ENCODE measurements around the gene ZNF138. TPM values are rescaled to one million over a fixed set of nuclear protein-coding genes. Genes with fewer than 3 reads are reported as not detected.
A peak's percentile ranks its signal among the peaks of the same experiment; 100 is the strongest.

ZNF138 gene
- total RNA-seq, 2 donors from 2014 or later, result 11.4 to 12.0 TPM

GRCh38 chr7:64875658-64876406 is 81.6 kb downstream of the ZNF138 start:
- H3K27ac Mint-ChIP-seq, result no peak overlapping the region
- H3K9me3 Mint-ChIP-seq, result no peaks in the 10 kb centered on the region
- H3K4me1 Mint-ChIP-seq, result no peaks in the 10 kb centered on the region
- no peaks in the 10 kb centered on the region for H3K36me3 Mint-ChIP-seq (ENCODE audit: low read depth)
- no peak overlapping the region for H3K4me3 Mint-ChIP-seq
- H3K27me3 Mint-ChIP-seq, result peaks cover 4% of the 10 kb centered on the region
- ATAC-seq (replicated peaks), result no peak

DNA sequence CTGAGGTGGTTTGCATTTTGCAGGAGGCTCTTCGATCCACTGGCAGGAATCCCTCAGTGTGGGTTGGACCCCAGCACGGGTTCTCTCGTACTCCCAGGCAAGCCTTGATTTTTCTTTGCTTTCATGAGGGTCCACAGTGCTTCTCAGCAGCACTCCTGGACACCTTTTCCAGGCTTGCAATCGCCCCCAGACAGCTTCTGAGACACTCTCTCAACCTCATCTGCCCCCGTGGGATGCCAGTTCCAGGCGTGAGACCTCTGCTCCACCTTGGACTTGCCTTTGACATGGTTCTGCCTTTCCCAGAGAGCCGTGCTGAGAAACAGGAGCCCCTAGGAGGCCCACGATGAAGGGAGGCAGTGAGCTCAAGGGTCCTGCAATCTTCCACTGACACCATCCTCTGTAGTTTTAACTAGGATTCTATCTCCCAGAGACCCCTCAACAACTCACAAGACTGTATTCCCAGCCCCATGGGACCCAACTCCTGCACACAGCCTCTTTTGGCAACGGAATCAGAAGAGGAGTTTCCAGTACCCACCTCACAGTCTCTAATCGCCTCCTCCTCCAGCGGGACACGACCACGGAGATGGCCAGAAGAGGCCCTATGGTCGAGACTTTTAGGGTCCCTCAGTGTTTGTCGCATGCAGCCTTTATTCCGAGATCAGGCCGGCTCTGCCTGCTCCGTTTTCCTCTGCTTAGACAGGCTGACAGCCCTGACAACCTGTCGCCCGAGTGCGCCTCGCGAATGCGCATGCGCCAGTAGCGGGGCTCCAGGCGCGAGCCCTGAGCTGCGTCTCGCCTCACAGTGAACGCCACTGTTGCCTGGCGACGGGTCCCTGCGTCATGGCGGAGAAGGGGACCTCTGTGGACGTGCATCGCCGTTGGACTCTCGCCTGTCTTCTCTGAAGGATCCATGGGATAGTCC is 82.8 kb downstream of the ZNF138 start:
- Mint-ChIP-seq H3K4me1 (no peaks in the 10 kb centered on the region), H3K27me3 (peaks cover 11% of the 10 kb centered on the region), H3K36me3 (ENCODE audit: low read depth) (no peaks in the 10 kb centered on the region), H3K4me3 (peak overlapping the region; percentile 79), H3K27ac (peak overlapping the region; percentile 79), H3K9me3 (no peaks in the 10 kb centered on the region)
- ATAC-seq (replicated peaks), result peak; percentile 94

GRCh38 chr7:64877714-64878610 is 83.7 kb downstream of the ZNF138 start:
- H3K27me3 Mint-ChIP-seq, result peaks cover 17% of the 10 kb centered on the region
- no peaks in the 10 kb centered on the region for H3K36me3 Mint-ChIP-seq (ENCODE audit: low read depth)
- no peaks in the 10 kb centered on the region for H3K9me3 Mint-ChIP-seq
- H3K4me1 Mint-ChIP-seq, result no peaks in the 10 kb centered on the region
- peak overlapping the region; percentile 79 for H3K27ac Mint-ChIP-seq
- H3K4me3 Mint-ChIP-seq, result peak overlapping the region; percentile 79
- ATAC-seq (replicated peaks), result peak; percentile 48

DNA sequence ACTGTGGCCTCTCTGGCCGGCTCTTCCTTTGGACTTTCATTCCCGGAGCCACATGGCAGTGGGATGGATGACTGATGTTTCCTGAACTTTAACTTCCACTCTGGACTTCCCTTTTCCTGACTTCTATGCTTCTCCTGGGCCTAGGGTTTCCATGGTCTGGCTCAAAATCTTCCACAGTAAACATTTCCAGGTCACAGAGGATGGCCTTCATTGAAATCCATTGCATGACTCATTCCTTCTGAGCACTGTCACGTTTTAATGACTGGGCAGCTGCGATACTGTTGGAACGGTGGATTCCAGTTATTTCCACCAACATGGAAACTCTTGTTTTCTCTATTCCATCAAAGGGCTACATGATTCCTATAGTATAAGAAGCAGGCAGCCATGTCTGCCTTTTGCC is 84.5 kb downstream of the ZNF138 start:
- Mint-ChIP-seq H3K4me1 (no peaks in the 10 kb centered on the region), H3K9me3 (no peaks in the 10 kb centered on the region), H3K27ac (no peak overlapping the region), H3K4me3 (peak overlapping the region; percentile 79), H3K27me3 (peaks cover 23% of the 10 kb centered on the region), H3K36me3 (ENCODE audit: low read depth) (no peaks in the 10 kb centered on the region)
- no peak for ATAC-seq (replicated peaks)

GRCh38 chr7:64879086-64879730 is 85.0 kb downstream of the ZNF138 start:
- no peaks in the 10 kb centered on the region for H3K4me1 Mint-ChIP-seq
- H3K4me3 Mint-ChIP-seq, result peak overlapping the region; percentile 79
- peaks cover 28% of the 10 kb centered on the region for H3K27me3 Mint-ChIP-seq
- no peaks in the 10 kb centered on the region for H3K9me3 Mint-ChIP-seq
- no peak for ATAC-seq (replicated peaks)
- no peaks in the 10 kb centered on the region for H3K36me3 Mint-ChIP-seq (ENCODE audit: low read depth)
- H3K27ac Mint-ChIP-seq, result no peak overlapping the region

DNA sequence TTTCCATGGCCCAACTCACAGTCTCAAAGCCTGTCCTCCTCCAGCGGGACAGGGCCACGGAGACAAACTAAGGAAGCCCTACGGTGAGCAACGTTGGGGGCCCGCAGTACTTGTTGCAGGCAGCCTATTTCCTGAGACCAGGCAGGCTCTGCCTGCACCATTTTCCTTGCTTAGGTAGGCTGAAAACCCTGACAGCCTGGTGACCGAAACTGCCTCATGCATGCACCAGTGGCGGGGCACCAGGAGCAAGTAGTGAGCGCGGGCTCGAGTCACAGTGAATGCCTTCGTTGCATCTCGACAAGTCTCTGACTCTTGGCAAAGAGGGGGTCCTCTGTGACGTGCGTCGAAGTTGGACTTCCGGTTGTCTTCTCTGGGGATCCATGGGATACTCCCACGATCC is 85.6 kb downstream of the ZNF138 start:
- no peaks in the 10 kb centered on the region for H3K36me3 Mint-ChIP-seq (ENCODE audit: low read depth)
- no peak for ATAC-seq (replicated peaks)
- no peaks in the 10 kb centered on the region for H3K4me1 Mint-ChIP-seq
- H3K27me3 Mint-ChIP-seq, result peaks cover 32% of the 10 kb centered on the region
- no peak overlapping the region for H3K4me3 Mint-ChIP-seq
- no peak overlapping the region for H3K27ac Mint-ChIP-seq
- H3K9me3 Mint-ChIP-seq, result no peaks in the 10 kb centered on the region

DNA sequence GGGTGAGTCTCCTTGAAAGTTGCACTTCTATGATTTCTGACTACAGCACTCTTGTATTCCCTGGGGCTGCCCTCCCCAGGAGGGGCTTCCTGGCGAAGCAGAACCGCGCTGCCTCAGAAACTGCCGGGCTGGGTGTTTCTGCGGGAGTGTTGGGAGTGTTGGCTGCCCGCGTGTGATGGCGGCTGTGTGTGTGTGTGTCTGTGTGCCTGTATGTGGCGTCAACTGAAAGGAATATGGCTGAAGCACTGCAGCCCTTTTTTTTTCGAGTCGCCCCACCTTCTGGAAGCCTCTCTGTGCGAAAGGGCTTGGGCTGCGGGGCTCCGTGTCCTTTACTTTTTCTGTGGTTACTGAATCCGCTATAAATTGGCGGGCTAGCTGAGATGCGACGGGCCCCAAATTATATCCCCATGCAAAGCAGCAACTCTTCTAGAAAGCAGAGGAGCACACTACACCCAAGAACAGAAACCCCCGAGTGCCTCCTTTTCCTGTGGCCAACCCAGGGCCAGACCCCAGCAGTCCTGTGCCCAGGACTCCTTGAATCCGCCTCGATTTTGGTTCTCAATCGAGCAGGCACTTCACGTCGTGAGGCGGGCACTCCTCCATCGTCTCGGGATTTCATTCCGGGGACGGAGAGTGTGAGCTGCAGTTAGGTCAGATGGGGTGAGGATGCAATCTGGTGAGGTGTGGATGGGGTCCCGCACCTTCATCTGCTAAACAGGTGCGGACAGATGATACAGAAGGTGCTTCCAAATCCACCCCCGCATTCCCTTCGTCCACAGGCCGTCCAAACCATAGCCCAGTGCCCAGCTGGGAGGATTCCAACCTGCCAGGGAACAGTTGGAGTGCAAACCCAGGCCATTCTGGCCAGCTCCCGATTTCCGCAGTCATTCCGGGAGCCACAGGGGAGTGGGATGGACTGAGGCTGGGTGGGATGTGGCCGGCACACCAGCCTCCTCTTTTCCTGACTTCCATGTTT is 86.4 kb downstream of the ZNF138 start:
- H3K27ac Mint-ChIP-seq, result no peak overlapping the region
- H3K9me3 Mint-ChIP-seq, result no peaks in the 10 kb centered on the region
- no peaks in the 10 kb centered on the region for H3K4me1 Mint-ChIP-seq

GRCh38 chr7:64881461-64882287 is 87.4 kb downstream of the ZNF138 start:
- Mint-ChIP-seq H3K27me3 (peaks cover 38% of the 10 kb centered on the region), H3K4me1 (no peaks in the 10 kb centered on the region), H3K27ac (no peak overlapping the region), H3K4me3 (peak overlapping the region; percentile 70), H3K36me3 (ENCODE audit: low read depth) (no peaks in the 10 kb centered on the region), H3K9me3 (no peaks in the 10 kb centered on the region)
- ATAC-seq (replicated peaks), result no peak

More for the DNA sequence above, 86.4 kb downstream of the ZNF138 start:
- Mint-ChIP-seq H3K4me3 (no peak overlapping the region), H3K27me3 (peaks cover 37% of the 10 kb centered on the region), H3K36me3 (ENCODE audit: low read depth) (no peaks in the 10 kb centered on the region)
- no peak for ATAC-seq (replicated peaks)

GRCh38 chr7:64882341-64883112 is 88.3 kb downstream of the ZNF138 start:
- Mint-ChIP-seq H3K27ac (no peak overlapping the region), H3K4me3 (peak overlapping the region; percentile 70), H3K9me3 (no peaks in the 10 kb centered on the region), H3K4me1 (no peaks in the 10 kb centered on the region), H3K36me3 (ENCODE audit: low read depth) (no peaks in the 10 kb centered on the region), H3K27me3 (peaks cover 33% of the 10 kb centered on the region)
- ATAC-seq (replicated peaks), result peak; percentile 33
